Measurements from ENCODE around the gene MEN1.

MEN1 gene

DNA sequence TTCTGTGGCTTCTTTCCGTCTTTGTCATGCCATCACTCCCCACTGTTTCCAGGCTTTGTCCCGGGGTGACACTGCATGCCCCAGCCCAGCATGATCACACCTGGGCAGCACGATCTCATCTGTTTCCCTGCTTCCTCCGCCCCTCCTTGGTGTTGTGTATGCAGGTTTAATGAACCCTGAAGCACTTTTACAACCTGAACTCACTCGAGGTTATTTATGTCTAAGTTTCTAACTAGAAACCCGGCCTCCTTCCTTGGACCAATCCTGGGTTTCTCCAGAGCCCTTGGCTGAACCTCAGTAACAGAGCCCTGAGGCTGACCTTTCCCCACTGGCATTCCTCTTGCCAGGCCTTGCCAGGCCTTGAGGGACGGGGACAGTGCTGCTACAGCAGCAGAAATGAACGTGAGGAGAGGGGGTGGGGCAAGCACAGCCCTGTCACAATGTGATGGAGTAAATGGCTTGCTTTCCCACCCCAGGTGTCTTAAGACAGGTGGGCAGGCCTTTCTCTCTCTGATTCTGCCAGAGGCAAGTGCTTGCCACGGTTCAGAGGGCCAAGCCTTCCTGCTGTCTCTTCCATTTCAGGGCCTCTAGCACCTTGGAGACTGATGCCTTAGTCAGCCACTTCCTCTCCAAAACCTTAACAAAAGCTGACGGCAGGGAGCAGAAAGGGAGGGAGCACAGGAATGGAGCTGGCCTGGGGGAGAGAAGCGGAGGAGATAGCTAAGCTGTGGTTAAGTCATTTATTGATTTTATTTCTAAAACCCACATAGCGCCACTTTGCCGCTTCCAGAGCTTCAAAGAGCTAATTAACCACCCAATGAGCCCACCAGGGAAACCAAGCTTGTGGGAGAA lies 47.5 kb downstream of the MEN1 start:
- DNase-seq (ENCODE audit: low spot score), result no peak

DNA sequence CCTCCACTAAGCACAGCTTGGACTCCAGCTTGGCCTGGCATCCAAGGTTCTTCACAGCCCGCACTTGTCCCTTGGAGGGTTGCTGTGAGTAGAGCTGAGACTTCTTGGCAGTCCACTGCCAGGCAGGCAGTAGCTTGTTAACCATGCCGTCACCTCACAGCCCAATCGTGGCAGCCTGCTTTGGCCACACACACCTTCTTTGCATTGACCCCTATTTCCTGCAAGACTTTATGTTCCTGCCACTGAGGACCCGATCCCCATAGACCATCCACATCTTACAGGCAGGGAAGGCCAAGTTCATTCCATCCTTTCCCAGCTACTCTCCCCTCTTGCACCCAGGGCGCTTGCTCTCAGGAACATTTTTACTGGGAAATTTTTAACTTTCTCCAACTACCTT lies 48.1 kb downstream of the MEN1 start:
- no peak for DNase-seq (ENCODE audit: low spot score)

DNA sequence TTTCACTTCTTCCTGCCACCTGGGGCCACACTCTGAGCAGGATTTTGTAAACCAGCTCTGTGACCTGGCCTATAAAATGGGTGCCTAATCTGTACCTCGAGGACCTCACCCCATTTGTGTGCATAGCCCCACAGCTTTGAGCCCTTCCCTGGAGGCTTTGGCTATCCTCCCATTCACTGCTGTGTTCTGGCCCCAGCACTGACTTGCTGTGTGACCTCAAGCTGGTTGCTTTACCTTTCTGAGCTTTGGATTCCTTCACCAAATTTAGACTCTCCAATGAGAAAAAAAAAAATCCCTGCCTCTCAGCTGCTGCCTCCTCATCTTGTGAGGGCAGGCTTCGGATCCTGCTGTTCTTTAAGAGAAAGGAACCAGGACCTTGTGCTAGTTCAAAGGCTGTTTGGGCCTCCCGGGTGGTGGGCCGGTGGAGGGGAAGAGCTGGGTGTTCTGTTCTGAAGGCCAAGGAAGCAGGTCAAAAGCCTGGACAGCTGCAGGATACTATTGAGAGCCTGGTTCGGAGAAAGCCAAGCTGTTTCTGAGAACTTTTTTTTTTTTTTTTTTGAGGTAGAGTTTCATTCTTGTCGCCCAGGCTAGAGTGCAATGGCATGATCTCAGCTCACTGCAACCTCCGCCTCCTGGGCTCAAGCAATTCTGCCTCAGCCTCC lies 49.5 kb downstream of the MEN1 start:
- no peak for DNase-seq (ENCODE audit: low spot score)

DNA sequence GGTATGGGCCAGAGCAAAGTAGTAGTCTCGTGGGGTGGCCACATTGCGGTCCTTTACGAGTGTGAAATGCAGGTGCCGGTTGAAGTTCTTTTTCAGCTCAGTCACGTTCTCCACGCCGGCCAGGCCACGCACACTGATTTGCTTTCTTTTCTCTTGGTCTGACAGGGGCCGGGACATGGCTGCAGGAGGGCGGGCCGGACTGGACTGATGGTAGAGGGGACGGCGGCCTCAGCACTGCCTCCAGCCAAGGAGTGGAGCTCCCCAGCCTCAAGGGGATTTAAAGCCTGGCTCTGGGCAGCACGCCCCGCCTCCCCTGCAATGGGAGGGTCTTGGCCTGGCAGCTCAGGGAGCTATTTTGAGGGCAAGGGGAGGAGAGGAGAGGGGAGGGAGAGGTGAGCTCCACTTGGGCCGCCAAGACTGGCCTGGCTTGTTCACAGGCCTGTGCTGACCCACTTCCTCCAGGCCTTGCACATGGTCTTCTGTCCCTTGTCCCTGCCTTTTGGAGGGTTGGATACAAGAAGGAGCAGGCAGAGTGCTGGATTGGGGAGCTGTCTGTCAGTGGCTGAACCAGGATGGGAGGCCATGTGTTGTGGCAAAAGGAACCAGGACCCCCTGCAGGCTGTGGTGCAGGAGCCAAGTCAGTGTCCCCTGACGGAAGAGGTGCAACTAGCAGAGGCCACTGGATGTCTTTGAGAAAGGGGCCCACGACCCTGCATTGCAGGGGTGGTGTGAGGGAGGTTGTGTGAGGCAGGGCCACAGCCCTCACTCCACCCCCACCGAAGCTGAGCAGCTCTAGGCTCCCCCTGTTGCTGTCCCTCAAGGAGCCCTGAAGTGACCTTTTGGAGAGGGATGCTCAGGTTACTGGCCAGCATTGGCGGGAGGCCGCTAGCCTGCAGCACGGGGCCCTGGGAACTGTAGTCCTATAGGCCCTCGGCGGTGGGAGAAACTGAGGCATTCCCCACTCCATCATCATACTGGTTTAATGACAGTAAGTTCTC lies 50.3 kb downstream of the MEN1 start, which contains the start of gene PYGM:
TSS of gene PYGM (minus strand) at position 253 of the 998 bp plus-strand sequence. CDS start at position 177, 76 bp downstream.
- DNase-seq (ENCODE audit: low spot score), result no peak

DNA sequence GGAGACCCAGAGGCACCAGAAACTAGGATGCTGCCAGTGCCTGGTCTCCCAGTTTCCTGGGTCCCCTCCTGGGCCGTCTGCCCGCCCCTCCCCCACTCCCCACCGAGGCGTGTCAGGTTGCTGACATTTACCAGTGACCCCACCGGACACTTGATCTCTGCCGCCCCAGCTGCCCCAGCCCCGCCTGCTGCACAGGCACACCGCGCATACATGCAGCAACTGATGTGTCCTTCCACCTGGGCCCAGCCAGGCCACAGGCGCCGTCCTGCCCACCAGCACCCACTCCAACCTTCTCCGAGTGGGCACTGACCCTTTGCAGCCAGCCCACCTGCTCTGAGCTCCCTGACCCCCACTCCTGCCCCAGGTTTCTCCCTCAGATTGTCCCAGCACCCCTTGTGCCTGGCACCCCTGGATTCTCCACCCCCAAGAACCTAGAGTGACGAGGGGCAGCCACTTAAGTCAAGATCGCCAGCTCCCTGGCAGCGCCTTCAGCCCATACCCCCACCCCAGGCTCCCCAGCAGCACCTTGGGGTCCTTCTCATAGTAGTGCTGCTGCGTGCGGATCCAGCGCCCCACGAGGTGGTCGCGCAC lies 51.1 kb downstream of the MEN1 start:
- DNase-seq (ENCODE audit: low spot score), result no peak

DNA sequence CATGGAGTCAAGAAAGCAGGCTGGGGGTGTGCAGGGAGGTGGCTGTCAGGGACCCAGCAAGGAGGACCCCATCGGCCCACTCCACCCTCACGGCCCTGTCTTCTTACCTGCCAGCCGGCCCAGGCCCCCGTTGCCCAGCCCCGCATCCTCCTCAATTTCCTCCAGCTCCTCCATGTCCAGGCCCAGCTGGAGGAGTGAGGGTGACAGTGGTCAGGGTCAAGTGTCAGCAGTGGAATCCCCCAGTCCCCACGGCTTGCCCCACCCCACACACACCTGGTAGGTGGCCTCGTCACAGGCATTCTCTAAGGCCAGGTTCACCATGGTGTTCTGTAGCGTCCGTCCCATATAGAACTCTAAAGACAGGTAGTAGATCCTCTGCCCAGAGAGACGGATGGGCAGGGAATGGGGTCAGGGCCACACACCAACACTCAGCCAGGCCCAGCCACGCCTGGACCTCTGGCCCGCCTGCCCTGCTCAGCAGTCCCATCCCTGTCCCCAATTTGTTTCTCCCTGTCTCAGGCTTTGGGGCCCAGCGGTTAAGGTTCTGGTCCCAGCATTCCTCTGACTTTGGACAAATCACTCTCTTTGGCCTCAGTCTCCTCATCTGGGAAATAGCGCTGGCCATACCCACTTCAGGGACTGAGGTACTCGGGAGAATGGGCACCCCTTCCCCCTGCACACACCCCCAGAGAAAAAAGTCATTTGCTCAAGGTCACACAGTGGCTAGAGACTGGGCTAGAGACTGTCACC lies 51.8 kb downstream of the MEN1 start:
- no peak for DNase-seq (ENCODE audit: low spot score)

DNA sequence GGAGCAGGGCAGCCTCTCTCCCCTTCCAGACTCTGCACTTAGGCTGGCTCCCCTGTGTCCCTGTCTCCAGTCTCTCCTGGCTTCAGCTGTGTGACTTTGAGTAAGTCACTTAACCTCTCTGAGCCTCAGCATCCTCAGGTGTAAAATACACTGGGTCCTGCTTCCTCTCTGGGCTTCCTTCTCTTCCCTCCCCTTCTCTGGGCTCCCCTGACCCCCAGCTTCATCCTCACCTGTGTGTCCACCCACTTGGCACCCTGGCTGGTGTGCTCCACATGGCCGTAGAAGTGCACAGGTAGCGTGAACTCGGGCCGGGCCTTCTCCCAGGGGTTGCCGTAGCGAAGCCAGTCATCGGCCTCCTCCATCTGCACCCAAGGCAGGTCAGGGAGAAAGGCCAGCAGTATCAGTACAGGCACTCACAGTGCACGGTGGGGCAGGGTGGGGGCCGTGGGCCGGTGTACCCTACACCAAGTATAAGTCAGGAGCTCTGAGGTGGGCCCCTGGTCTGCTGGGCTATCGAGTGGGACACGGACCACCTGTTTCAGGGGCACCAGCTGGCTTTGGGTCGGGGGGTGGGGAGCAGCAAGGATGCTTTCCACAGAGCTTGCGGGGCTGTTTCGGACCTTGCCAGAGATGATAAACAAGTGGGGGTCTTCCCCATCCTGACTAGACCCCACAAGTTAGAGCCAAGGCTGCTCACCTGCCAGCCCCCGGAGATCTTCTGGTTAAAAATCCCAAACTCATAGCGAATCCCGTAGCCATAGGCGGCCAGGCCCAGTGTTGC lies 52.6 kb downstream of the MEN1 start:
- DNase-seq (ENCODE audit: low spot score), result no peak

DNA sequence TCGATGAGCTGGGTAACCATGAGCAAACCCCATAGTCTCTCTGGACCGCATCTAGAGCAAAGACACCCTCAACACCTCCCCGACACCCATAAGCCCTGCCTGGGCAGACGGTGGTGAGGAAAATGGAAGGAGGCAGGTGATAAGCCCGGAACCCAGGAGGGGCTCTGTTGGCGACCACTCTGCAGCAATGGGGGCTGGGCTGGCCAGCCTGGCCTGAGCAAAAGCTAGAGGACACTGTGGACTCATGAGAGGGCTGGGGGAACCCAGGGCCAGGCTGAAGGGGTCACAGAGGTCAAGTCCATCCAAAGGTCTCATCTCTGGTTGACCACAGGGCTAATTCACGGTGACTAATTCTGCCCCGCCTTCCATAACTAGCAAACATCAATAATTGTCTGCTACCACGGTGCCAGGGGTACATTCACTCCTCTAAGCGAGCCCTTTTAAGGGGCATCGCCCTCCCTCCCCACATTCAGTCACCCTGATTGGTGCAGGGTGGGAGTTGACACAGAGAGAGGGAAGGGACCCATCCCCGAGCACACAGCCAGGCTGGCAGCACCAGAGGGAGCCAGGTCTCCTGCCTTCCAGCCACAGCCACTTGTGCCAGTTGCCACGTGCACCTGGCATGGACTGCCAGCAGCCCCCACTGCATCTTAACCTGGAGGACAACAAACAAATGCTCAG lies 54.5 kb downstream of the MEN1 start:
- DNase-seq (ENCODE audit: low spot score), result no peak

DNA sequence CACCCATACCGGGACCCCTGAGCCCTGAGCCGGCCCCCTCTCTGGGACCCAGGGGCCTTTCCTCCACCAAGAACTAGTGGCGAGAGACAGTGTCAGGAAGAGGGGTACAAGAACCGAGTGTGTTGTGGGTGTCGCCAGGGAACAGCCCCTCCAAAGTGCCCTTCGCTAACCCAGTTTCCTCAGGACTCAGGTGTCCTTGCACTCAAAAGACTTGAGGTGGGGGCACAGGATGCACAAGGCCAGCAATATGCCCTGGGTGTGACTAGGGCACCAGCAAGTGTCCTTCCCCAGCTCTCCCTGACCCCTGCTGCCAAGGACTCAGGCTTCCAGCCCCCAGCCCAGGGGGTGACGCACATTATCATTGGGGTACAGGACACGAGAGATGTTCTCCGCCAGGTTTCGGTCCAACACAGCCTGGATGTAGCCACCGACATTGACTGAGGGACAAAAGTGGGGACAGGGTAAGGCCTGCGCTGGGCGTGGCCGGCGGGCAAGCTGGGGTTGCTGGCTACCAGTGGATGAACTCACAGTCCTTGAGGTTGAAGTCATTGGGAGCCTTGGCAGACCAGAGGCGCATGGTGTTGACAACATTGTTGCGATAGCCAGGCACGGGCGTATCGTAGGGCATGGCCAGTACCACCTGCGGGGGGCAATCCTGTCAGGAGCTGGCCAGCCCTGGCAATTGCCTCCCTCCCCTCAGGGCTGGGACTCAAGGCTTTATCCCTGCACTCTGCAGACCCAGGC lies 55.3 kb downstream of the MEN1 start:
- DNase-seq (ENCODE audit: low spot score), result no peak

DNA sequence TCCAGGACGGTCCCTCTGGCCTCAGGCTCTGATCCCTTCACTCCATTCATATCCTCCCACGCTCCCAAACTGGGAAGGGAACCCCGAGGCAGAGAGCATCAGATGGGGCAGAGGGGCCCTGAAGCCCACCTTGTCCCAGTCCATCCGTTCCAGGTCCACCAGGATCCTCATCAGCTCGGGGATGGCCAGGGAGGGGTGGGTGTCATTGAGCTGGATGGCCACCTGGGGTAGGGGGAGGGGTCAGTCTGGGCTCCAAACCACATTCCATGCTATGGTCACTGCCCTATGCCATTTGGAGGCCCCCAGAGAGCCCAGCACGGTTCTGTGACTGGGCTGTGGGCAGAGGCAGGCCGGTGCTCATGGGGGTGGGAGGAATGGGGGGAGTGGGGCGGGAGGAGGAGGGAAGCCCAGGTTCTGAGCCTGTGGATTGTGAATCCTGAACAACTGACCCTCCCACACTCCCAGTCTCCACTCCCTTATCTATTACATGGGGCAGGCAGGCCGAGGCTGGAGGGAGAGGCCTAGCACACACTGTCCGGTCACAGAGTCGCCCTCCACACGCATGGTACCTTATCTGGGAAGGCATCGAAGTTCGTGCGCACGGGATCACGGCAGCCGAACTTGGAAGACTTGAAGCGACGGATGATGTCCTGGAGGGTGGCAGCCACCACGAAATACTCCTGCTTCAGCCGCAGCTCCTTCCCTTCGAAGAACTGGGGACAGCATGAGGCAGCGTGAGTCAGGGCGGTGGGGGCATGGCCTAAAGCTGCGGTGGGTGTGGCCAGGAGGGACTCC lies 56.0 kb downstream of the MEN1 start:
- no peak for DNase-seq (ENCODE audit: low spot score)
